ENCODE measurements around the gene LYRM4.

- TF ChIP-seq POLR2AphosphoS5 (IDR thresholded peaks at IDR 0.05; ENCODE audit: insufficient read depth in 1 of 2, low read depth in 1 of 2), result no peak
- no peak for TF ChIP-seq CTCF (IDR thresholded peaks at IDR 0.05)
Observed at GRCh38 chr6:5121479-5121878, 139.3 kb downstream of the LYRM4 start.
